Measurements from ENCODE around the gene ATL3. TPM values are rescaled to one million over a fixed set of nuclear protein-coding genes. Genes with fewer than 3 reads are reported as not detected.
"Not testable (repeated sequence)": the region's sequence is repeated elsewhere in the genome, so short reads cannot be mapped to it uniquely, and the experiment has no call there.

ATL3 gene
- total and polyA plus RNA-seq, 2 experiments from 2014 or later: 3.1 to 3.8 TPM

DNA sequence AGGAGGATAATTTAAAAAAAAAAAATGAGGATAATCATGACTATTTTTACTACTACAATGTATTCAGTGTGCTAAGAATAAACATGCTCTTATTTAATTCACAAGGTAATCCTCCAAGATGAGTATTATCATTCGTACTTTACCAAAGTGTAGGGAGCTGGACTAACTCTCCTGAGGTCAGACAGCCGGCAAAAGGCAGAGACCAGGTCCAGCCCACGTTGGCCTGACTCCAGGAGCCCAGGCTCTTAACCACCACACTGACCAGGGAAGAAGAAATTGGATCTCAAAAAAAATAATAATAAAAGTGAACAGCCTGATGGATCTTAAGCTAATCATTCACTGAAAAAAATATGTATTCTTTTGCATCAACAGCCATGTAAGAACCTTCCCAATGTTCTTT, 82.2 kb downstream of the ATL3 start:
- Histone ChIP-seq H3K4me3 (no peak overlapping the region), H3K36me3 (no peaks in the 10 kb centered on the region), H3K4me1 (ENCODE audit: low read depth) (no peaks in the 10 kb centered on the region), H3K27ac (no peak overlapping the region), H3K27me3 (no peaks in the 10 kb centered on the region), H3K9me3 (ENCODE audit: low read depth) (no peaks in the 10 kb centered on the region)
- TF ChIP-seq, protein P1, sequence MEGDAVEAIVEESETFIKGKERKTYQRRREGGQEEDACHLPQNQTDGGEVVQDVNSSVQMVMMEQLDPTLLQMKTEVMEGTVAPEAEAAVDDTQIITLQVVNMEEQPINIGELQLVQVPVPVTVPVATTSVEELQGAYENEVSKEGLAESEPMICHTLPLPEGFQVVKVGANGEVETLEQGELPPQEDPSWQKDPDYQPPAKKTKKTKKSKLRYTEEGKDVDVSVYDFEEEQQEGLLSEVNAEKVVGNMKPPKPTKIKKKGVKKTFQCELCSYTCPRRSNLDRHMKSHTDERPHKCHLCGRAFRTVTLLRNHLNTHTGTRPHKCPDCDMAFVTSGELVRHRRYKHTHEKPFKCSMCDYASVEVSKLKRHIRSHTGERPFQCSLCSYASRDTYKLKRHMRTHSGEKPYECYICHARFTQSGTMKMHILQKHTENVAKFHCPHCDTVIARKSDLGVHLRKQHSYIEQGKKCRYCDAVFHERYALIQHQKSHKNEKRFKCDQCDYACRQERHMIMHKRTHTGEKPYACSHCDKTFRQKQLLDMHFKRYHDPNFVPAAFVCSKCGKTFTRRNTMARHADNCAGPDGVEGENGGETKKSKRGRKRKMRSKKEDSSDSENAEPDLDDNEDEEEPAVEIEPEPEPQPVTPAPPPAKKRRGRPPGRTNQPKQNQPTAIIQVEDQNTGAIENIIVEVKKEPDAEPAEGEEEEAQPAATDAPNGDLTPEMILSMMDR (IDR thresholded peaks at IDR 0.05; ENCODE audit: low read depth, low read length): no peak
- DNase-seq (ENCODE audit: low read depth in 1 of 2, low spot score in 1 of 2): peak in 1 of 2 donors; percentile 50

DNA sequence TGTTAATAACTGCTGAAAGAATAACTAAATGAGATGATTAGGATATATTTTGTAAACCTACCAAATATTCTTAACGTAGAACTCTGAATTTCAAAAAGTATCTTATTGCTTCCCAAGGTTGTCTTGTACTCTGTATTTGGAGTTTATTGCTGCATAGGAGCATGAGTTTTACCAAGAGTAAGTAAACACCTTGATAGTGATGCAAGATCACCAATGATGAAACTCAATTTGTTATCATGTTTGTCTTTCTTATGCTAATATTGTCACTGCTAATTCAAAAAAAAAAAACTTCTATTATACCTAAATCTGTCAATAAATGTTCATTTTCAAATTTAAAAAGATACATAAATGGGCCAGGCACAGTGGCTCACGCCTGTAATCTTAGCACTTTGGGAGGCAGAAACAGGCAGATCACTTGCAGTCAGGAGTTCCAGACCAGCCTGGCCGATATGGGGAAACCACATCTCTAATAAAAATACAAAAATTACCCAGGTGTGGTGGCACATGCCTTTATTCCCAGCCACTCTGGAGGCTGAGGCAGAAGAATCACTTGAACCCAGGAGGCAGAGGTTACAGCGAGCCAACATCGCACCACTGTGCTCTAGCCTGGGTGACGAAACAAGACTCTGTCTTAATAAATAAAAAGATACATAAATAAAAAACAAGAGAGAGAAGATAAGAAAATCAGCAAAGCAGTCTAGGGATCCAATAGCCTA, 84.6 kb downstream of the ATL3 start:
- Histone ChIP-seq H3K9me3 (ENCODE audit: low read depth) (no peaks in the 10 kb centered on the region), H3K36me3 (no peaks in the 10 kb centered on the region), H3K27ac (no peak overlapping the region), H3K4me1 (ENCODE audit: low read depth) (no peaks in the 10 kb centered on the region), H3K27me3 (no peaks in the 10 kb centered on the region), H3K4me3 (no peak overlapping the region)
- TF ChIP-seq, protein P1 (IDR thresholded peaks at IDR 0.05; ENCODE audit: low read depth, low read length): no peak
- no peak for DNase-seq (ENCODE audit: low read depth in 1 of 2, low spot score in 1 of 2)

DNA sequence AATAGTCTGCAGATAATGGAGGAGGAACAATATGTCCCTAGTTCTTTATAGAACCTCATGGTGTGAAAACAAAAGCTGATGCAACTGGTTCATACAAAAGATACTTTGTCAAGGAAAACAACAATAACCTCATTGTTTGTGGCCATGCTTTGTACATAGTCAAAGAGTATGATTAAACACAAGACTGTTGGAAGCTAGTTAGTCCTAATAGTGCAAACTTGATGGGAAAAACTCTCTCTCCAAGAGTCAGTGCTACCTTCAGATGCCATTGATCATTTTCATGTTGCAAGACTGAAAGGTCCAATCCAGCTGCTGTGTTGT, 87.9 kb downstream of the ATL3 start:
- H3K36me3 ChIP-seq: no peaks in the 10 kb centered on the region
- no peak overlapping the region for H3K4me3 ChIP-seq
- no peaks in the 10 kb centered on the region for H3K27me3 ChIP-seq
- no peaks in the 10 kb centered on the region for H3K9me3 ChIP-seq (ENCODE audit: low read depth)
- DNase-seq (ENCODE audit: low read depth in 1 of 2, low spot score in 1 of 2): peak in 1 of 2 donors; percentile 59
- TF ChIP-seq, protein P1 (IDR thresholded peaks at IDR 0.05; ENCODE audit: low read depth, low read length): no peak
- no peaks in the 10 kb centered on the region for H3K4me1 ChIP-seq (ENCODE audit: low read depth)
- H3K27ac ChIP-seq: no peak overlapping the region

DNA sequence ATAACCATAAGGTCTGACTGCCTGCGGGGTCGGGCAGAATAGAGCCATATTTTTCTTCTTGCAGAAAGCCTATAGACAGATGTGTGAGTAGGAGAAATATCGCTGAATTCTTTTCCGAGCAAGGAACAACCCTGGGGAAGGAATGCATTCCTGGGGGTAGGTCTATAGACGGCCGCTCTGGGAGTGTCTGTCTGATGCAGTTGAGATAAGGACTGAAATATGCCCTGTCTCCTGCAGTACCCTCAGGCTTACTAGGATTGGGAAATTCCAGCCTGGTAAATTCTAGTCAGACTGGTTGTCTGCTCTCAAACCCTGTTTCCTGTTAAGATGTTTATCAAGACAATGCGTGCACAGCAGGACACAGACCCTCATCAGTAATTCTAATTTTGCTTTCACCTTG, 90.0 kb downstream of the ATL3 start:
- H3K27me3 ChIP-seq; H3K4me3 ChIP-seq; H3K27ac ChIP-seq; H3K9me3 ChIP-seq (ENCODE audit: low read depth); H3K36me3 ChIP-seq; DNase-seq (ENCODE audit: low read depth in 1 of 2, low spot score in 1 of 2); H3K4me1 ChIP-seq (ENCODE audit: low read depth): not testable (repeated sequence)

DNA sequence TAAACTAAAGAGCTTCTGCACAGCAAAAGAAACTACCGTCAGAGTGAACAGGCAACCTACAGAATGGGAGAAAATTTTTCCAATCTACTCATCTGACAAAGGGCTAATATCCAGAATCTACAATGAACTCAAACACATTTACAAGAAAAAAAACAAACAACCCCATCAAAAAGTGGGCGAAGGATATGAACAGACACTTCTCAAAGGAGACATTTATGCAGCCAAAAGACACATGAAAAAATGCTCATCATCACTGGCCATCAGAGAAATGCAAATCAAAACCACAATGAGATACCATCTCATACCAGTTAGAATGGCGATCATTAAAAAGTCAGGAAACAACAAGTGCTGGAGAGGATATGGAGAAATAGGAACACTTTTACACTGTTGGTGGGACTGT, 92.3 kb downstream of the ATL3 start:
- not testable (repeated sequence) for H3K27me3 ChIP-seq; H3K9me3 ChIP-seq (ENCODE audit: low read depth); H3K27ac ChIP-seq; H3K4me3 ChIP-seq; DNase-seq (ENCODE audit: low read depth in 1 of 2, low spot score in 1 of 2); H3K4me1 ChIP-seq (ENCODE audit: low read depth); H3K36me3 ChIP-seq

DNA sequence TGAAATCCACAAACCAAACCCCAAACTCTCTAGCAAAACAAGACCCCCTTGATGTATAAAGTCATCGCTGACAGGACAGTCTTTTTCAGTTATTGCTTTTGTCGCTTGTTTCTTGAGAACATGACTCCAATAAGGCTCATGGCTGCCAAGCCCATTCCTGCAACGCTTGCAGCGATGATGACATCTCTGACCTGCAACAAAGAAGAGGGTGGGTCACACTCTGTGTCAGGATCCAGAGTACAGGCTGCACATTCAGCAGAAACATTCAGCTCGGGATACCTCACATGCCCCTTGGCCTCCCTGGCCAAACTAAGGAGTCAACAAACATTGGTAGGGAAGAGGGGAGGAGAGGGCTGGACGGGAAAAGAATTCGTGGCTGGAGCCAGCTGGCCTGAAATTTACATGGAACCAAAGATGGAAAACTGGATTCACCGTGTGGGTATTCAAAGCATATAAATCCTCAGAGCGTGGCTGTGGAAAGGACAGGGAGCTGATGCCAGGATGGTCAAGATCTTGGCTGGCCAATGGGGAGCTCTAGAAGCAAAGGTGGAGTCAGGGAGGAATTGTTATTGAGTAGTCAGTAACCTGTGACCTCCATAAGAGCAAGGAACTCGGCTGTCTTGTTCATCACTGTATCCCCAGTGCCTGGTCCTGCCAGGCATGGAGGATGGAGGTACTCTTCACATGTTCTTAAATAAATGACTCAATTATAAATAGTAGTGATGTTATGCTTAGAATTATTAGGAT, 96.1 kb downstream of the ATL3 start:
- DNase-seq (ENCODE audit: low read depth in 1 of 2, low spot score in 1 of 2): peak in 1 of 2 donors; percentile 66
- H3K27ac ChIP-seq: no peak overlapping the region

More for the DNA sequence above, 96.1 kb downstream of the ATL3 start:
- TF ChIP-seq, protein P1 (IDR thresholded peaks at IDR 0.05; ENCODE audit: low read depth, low read length): no peak
- Histone ChIP-seq H3K4me3 (no peak overlapping the region), H3K36me3 (no peaks in the 10 kb centered on the region), H3K9me3 (ENCODE audit: low read depth) (no peaks in the 10 kb centered on the region), H3K4me1 (ENCODE audit: low read depth) (peaks cover 5% of the 10 kb centered on the region), H3K27me3 (no peaks in the 10 kb centered on the region)

Other genes starting within 250 kb of the ATL3 start
- gene PLAAT5, start 180.2 kb downstream of the ATL3 start, total RNA-seq: 0.06 TPM in 1 of 2 replicates, not detected in the other
- 0.90 TPM in 1 of 2 replicates, not detected in the other for gene PLAAT5, start 180.2 kb downstream of the ATL3 start, polyA plus RNA-seq
- gene LGALS12, start 165.3 kb downstream of the ATL3 start, total RNA-seq: not detected in 2 replicates
- gene LGALS12, start 165.3 kb downstream of the ATL3 start, polyA plus RNA-seq: not detected in 2 replicates
- gene PLAAT4, start 134.6 kb downstream of the ATL3 start, total RNA-seq: 0.42 TPM in 1 of 2 replicates, not detected in the other
- not detected in 2 replicates for gene PLAAT4, start 134.6 kb downstream of the ATL3 start, polyA plus RNA-seq
- not detected in 2 replicates for gene PLAAT2, start 108.0 kb downstream of the ATL3 start, total RNA-seq
- gene PLAAT2, start 108.0 kb downstream of the ATL3 start, polyA plus RNA-seq: not detected in 2 replicates
- gene PLAAT3, start 56.9 kb downstream of the ATL3 start, total RNA-seq: 7.6 and 10.0 TPM in 2 replicates
- gene PLAAT3, start 56.9 kb downstream of the ATL3 start, polyA plus RNA-seq: 10.8 and 29.3 TPM in 2 replicates
- gene RTN3, start 10.1 kb upstream of the ATL3 start, total RNA-seq: 99.7 and 132 TPM in 2 replicates
- gene RTN3, start 10.1 kb upstream of the ATL3 start, polyA plus RNA-seq: 99.5 and 116 TPM in 2 replicates
- gene ZFTA, start 97.4 kb upstream of the ATL3 start, total RNA-seq: 31.5 and 42.8 TPM in 2 replicates
- 10.0 and 16.5 TPM in 2 replicates for gene ZFTA, start 97.4 kb upstream of the ATL3 start, polyA plus RNA-seq
- gene SPINDOC, start 142.1 kb upstream of the ATL3 start, total RNA-seq: 44.5 and 45.2 TPM in 2 replicates
- 8.2 and 9.0 TPM in 2 replicates for gene SPINDOC, start 142.1 kb upstream of the ATL3 start, polyA plus RNA-seq
- 31.0 and 31.4 TPM in 2 replicates for gene MARK2, start 167.7 kb upstream of the ATL3 start, total RNA-seq
- gene MARK2, start 167.7 kb upstream of the ATL3 start, polyA plus RNA-seq: 37.2 and 38.1 TPM in 2 replicates
- 73.5 and 74.2 TPM in 2 replicates for gene RCOR2, start 245.8 kb upstream of the ATL3 start, total RNA-seq
- 34.7 and 41.0 TPM in 2 replicates for gene RCOR2, start 245.8 kb upstream of the ATL3 start, polyA plus RNA-seq